HepG2 (cell line): Measurements from ENCODE around the gene PGC. TPM values are rescaled to one million over a fixed set of nuclear protein-coding genes. Genes with fewer than 3 reads are reported as not detected.
A peak's percentile ranks its signal among the peaks of the same experiment; 100 is the strongest.

Experiments
- CCDC6 ChIP-seq: sonication (generic); formaldehyde crosslinking; IDR thresholded peaks from 2 replicates; pipeline ENCODE4 v1.8.1; 2022; ENCODE audit warnings: mild to moderate bottlenecking, missing genetic modification reagents, moderate library complexity
- CSRNP1 ChIP-seq: sonication (generic); formaldehyde crosslinking; IDR thresholded peaks from 2 replicates; pipeline ENCODE4 v1.8.1; 2023; ENCODE audit warnings: mild to moderate bottlenecking, missing genetic modification reagents
- ELF3 ChIP-seq: IDR thresholded peaks from 2 replicates; pipeline ENCODE4 v1.6.1; 2016; ENCODE audit warnings: missing genetic modification reagents, missing compliant biosample characterization
- GTF2F1 ChIP-seq: fragments of 150-350 bp; IDR thresholded peaks from 2 replicates; pipeline ENCODE4 v1.6.1; 2014; ENCODE audit warnings: low read length
- KAT2B ChIP-seq: fragments of 150-350 bp; IDR thresholded peaks from 2 replicates; pipeline ENCODE4 v1.6.1; 2014; ENCODE audit warnings: low read depth, low read length, borderline replicate concordance
- MAX ChIP-seq: IDR thresholded peaks from 2 replicates; pipeline ENCODE4 v1.6.1; 2012; ENCODE audit warnings: inconsistent platforms
- PAF1 ChIP-seq: IDR thresholded peaks from 2 replicates; pipeline ENCODE4 v1.6.1; 2016; ENCODE audit warnings: missing genetic modification reagents, missing compliant biosample characterization
- PHB2 ChIP-seq: fragments of 450-650 bp; IDR thresholded peaks from 2 replicates; pipeline ENCODE4 v1.6.1; 2018; ENCODE audit not compliant: partially characterized antibody
- SMC3 ChIP-seq: IDR thresholded peaks from 2 replicates; pipeline ENCODE4 v1.6.1; 2011; ENCODE audit warnings: low read length, improper control_type of control experiment
- SPEN ChIP-seq: sonication (generic); formaldehyde crosslinking; IDR thresholded peaks from 2 replicates; pipeline ENCODE4 v1.5.1; 2020; ENCODE audit warnings: low read depth, mild to moderate bottlenecking, missing genetic modification reagents
- TARDBP ChIP-seq: sonication (generic); formaldehyde crosslinking; IDR thresholded peaks from 2 replicates; pipeline ENCODE4 v1.8.0; 2022; ENCODE audit warnings: mild to moderate bottlenecking, missing genetic modification reagents
- TMF1 ChIP-seq: sonication (generic); formaldehyde crosslinking; IDR thresholded peaks from 2 replicates; pipeline ENCODE4 v1.8.1; 2022; ENCODE audit warnings: low read depth, missing genetic modification reagents
- ZFYVE20 ChIP-seq: sonication (generic); formaldehyde crosslinking; IDR thresholded peaks from 2 replicates; pipeline ENCODE4 v1.8.0; 2023; ENCODE audit warnings: low read depth, mild to moderate bottlenecking, moderate library complexity, missing genetic modification reagents, borderline replicate concordance
- ZMYM3 ChIP-seq: sonication (generic); formaldehyde crosslinking; IDR thresholded peaks from 2 replicates; pipeline ENCODE4 v1.5.1; 2020; ENCODE audit warnings: mild to moderate bottlenecking, missing genetic modification reagents
- ZNF20 ChIP-seq: sonication (generic); formaldehyde crosslinking; IDR thresholded peaks from 2 replicates; pipeline ENCODE4 v1.4.0; 2020; ENCODE audit warnings: mild to moderate bottlenecking, moderate library complexity, missing genetic modification reagents
- ZNF451 ChIP-seq: sonication (generic); formaldehyde crosslinking; IDR thresholded peaks from 2 replicates; pipeline ENCODE4 v1.5.0; 2020; ENCODE audit warnings: mild to moderate bottlenecking, missing genetic modification reagents
- ZNF558 ChIP-seq: sonication (generic); formaldehyde crosslinking; IDR thresholded peaks from 2 replicates; pipeline ENCODE4 v1.9.0; 2022; ENCODE audit warnings: mild to moderate bottlenecking, missing genetic modification reagents, borderline replicate concordance
- ZNF562 ChIP-seq: sonication (generic); formaldehyde crosslinking; IDR thresholded peaks from 2 replicates; pipeline ENCODE4 v1.8.0; 2022; ENCODE audit warnings: missing genetic modification reagents, borderline replicate concordance
- ZNF646 ChIP-seq: sonication (generic); formaldehyde crosslinking; IDR thresholded peaks from 2 replicates; pipeline ENCODE4 v1.9.0; 2021; ENCODE audit warnings: mild to moderate bottlenecking, missing genetic modification reagents
- ZNF672 ChIP-seq: sonication (generic); formaldehyde crosslinking; IDR thresholded peaks from 2 replicates; pipeline ENCODE4 v1.8.1; 2022; ENCODE audit warnings: missing genetic modification reagents
- ZNF678 ChIP-seq: sonication (generic); formaldehyde crosslinking; IDR thresholded peaks from 2 replicates; pipeline ENCODE4 v1.4.0; 2020; ENCODE audit warnings: mild to moderate bottlenecking, missing genetic modification reagents
- ZNF761 ChIP-seq: sonication (generic); formaldehyde crosslinking; conservative IDR thresholded peaks from 2 replicates; pipeline ENCODE4 v1.4.0; 2020; ENCODE audit warnings: mild to moderate bottlenecking, missing genetic modification reagents
- ZNF772 ChIP-seq: sonication (generic); formaldehyde crosslinking; IDR thresholded peaks from 2 replicates; pipeline ENCODE4 v1.5.0; 2020; ENCODE audit warnings: mild to moderate bottlenecking, missing genetic modification reagents
- ZSCAN21 ChIP-seq: sonication (generic); formaldehyde crosslinking; IDR thresholded peaks from 2 replicates; pipeline ENCODE4 v1.8.0; 2022; ENCODE audit warnings: mild to moderate bottlenecking, missing genetic modification reagents, moderate library complexity, borderline replicate concordance
- polyA plus RNA-seq, 8 experiments: library from polyadenylated mRNA; depleted of rRNA in 3 of 8; stranded (reverse) in 7 of 8; unstranded in 1 of 8; fragments of >200 nt; fragmentation: Illumina TruSeq in 4 of 8; extraction: Trizol in 4 of 8; gene quantifications; 2 replicates each; pipeline versions ENCODE4 v1.2.1 to v1.2.3, GENCODE V29; 2011 to 2016; ENCODE audit warnings: low read depth in 4 of 8, missing spikeins in 1 of 8, mixed read lengths in 1 of 8; ENCODE audit not compliant: insufficient read depth in 1 of 8
- total RNA-seq, 5 experiments: library from RNA; depleted of rRNA; stranded (reverse); fragments of >200 nt; fragmentation: Illumina TruSeq; extraction: Trizol; gene quantifications; 2 replicates each; pipeline ENCODE4 v1.2.3, GENCODE V29; 2016; ENCODE audit warnings: low read depth in 1 of 5

PGC gene
- total and polyA plus RNA-seq, 2 of the 13 experiments (the other 11 are each of a cell fraction or from before 2014, with no cell fraction given) = 426 to 502 TPM

GRCh38 chr6:41735427-41736185 is 11.6 kb downstream of the PGC start, which contains the start of gene TFEB (continued):
- TF ChIP-seq ZNF562 (CRISPR knock-in tag) (no peak), ZNF772 (0 out of 2 replicates have a peak, but pooled peaks have one; percentile 26), TARDBP (CRISPR knock-in tag) (peak; percentile 92; the same call in 1 of the 2 replicates), ZSCAN21 (CRISPR knock-in tag) (no peak; the same call in 1 of the 2 replicates), ZNF672 (CRISPR knock-in tag) (no peak), ZNF678 (CRISPR knock-in tag) (no peak), KAT2B (no peak), CCDC6 (CRISPR knock-in tag) (no peak), ZNF646 (CRISPR knock-in tag) (no peak), CSRNP1 (CRISPR knock-in tag) (no peak), ZMYM3 (peak; percentile 57; the same call in 1 of the 2 replicates), ZNF20 (CRISPR knock-in tag) (no peak), TMF1 (CRISPR knock-in tag) (no peak), PAF1 (CRISPR knock-in tag) (no peak), GTF2F1 (no peak; the same call in 1 of the 2 replicates), MAX (peak; percentile 67; the same call in 1 of the 2 replicates), ZNF761 (no peak), PHB2 (no peak), ZNF558 (CRISPR knock-in tag) (no peak), ELF3 (CRISPR knock-in tag) (peak; percentile 74), ZNF451 (CRISPR knock-in tag) (no peak), SPEN (peak; percentile 81; the same call in 1 of the 2 replicates), SMC3 (peak; percentile 49), ZFYVE20 (CRISPR knock-in tag) (no peak)
